GM21825 (cell line): ENCODE measurements around the gene ANKH.

Experiments used
- ATAC-seq: cut with Tn5 transposase; IDR thresholded peaks from one replicate; pipeline ENCODE4 v1.9.1; 2021; ENCODE audit warnings: mild to moderate bottlenecking, moderate library complexity; ENCODE audit not compliant: unreplicated experiment

Gene ANKH

DNA sequence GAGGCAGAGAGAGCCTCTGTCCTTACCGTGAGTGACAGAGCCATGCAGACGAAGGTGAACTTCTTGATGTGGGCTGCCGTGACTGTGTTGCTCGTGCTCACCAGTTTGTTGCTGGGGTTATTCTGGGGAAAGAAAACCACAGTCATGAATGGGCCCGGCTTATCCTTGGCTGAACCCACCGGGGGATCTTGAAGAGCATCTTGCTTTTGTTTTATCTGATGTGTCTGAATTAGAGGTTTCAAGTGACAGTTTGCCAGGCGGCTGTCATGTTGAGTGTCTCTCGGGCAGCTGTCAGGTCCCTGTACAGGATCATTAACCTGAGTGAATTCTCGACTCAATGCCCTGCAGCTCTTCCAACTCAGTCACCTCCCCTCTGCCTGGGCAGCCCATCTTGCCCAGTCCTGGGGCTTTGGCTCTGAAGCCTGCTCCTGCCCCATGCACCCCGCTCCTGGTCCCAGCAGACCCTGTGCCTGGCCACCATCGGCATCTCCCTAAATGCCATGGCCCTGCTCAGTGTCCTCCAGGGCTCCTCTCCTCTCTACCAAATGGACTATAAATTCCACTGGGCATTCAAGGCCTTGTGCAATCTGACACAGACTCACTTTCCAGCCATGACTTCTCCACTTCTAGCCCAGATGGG lies 129.7 kb downstream of the ANKH start:
- no peak for ATAC-seq

DNA sequence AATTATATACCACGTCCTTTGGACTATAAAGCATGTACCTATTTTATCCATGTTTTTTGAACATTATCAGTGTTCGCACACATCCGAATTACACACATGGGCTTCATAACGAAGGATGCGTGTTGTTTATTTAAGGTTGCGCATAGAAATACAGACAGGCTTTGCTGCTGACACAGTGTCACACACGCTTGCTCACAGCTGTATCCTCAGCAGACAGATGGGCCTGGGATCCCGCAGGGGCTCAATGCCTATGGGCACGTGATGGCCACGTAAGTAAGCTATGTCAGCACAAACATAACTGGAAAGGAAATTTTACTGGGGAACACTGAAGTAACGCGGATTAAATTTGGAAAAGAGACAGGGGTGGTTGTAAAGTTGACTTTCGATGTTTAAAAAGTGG lies 130.4 kb downstream of the ANKH start:
- ATAC-seq, result no peak

DNA sequence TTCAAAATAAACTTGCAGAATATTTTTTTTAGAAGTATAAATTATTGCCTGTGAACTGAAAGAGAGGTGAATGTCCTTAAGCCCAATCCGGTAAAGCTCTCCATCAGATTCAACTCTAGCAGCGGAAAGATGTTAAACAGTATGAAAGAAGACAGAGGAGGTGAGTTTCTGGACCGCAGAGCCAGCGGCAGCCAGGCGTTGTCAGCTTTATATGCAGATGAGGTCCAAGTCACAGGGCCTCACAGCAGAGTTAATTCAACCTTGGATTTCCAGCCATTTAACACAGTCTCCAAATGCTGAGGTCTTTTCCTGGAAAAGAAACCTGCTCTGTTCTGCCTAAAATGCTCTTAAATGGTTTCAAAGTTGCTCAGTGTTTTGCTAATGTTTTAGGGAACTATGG lies 131.6 kb downstream of the ANKH start:
- no peak for ATAC-seq

DNA sequence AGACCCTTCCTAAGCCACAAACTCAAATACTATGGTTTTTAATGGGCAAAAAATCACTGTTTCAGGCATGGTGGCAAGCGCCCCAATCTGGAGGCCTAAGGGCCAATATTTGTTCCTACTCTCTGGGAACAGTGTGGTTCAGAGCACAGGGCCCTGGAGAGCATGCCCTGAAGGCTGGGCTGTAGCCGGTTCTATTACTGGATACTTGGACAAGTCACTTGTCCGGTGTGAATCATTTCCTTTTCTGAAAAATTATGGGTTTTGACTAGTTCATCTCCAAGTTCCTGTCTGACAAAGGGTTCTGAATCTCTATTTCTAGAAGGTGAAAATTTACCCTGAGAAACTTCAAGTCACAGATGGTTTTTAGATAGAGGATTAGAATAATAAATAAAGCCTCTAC lies 132.0 kb downstream of the ANKH start:
- no peak for ATAC-seq

DNA sequence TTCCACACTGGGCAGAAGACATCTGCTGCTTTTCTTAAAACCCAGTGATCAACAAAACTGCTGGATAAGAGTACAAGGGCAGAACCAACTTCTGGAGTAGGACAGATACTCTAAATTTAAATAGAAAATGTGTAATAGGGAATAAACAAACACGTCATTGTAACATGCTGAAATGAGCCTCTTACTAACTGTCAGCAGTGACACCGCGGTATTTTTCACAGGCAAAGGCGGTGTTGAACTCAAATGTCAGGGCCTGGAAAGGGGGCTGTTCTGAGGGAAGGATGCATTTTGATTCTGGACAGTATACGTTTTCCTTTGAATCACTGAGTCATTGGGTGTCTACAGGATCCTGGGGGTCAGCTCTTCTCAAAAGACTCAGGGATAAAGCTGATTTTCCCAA lies 133.5 kb downstream of the ANKH start:
- no peak for ATAC-seq

DNA sequence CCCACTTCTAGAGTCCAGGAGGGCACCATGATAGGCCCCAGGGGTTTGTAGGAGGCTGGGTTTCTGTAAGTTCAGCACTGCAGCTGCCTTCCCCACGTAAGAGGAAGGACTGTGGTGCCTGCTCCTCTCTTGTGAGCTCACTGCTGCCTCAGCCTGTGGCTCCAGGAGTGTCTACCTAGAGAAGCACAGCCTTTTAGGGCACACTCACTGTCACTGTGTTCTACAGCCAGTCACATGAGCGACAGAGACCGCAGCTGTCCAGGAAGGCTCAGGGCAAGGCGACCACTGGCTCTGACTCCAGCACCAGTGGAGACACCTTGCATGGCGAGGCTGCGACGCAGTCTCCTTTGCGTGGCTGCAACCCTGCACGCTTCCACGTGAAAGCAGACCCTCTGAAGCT lies 134.3 kb downstream of the ANKH start:
- ATAC-seq, result no peak

DNA sequence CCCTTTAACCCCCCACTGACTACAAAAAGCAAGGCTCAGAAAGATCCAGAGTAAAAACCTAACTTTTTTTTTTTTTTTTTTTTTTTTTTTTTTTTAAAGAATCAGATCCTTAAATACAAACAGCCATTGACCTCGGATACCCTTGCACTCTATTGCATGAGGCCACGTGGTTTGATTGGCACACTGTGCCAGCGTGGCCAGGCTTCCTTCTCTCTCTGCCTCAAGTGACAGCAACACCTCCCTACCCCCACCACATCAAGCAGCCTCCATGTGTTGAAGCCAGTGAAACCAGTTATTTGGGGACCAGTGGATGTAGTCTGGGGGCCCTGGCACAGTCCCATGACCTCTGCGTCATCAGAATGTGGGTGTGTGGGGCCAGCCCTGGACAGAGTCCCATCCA lies 135.6 kb downstream of the ANKH start:
- no peak for ATAC-seq

DNA sequence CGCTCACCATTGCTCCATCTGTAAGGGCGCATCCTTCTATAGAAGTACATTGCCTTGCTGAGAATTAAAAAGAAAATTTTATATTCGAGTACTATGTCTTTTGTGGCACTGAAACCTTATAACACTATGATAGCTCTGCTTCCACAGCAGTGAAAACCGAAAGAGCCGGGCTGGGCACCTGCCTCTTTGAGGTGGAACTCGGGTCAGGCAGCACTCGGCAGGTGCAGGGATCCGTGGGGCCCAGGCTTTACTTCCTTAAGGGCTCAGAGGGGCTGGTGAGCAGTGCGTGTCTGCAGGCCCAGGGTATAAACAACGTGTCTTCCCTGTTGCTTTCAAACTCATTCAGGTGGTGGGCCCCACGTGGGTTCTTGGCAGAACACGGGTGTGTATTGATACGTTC lies 137.2 kb downstream of the ANKH start:
- no peak for ATAC-seq

DNA sequence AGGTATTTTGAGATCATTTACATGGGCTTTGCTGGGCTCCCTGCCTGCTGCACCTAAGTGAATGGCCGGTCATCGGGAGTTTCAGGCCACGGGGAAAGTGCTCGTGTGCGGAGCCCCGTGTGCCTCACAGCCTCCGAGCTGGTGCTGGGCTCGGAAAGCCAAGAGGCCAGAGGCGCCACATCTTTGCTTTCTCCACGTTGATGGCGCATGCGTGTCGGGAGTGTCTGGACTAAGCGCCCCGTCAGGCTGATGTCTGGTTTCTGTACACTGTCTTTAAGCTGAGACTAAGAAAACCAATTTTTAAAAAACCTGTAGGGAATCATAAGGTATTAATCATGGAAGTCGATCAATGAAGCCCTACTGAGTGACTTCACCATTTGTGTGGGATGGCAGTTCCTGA lies 137.9 kb downstream of the ANKH start:
- no peak for ATAC-seq

DNA sequence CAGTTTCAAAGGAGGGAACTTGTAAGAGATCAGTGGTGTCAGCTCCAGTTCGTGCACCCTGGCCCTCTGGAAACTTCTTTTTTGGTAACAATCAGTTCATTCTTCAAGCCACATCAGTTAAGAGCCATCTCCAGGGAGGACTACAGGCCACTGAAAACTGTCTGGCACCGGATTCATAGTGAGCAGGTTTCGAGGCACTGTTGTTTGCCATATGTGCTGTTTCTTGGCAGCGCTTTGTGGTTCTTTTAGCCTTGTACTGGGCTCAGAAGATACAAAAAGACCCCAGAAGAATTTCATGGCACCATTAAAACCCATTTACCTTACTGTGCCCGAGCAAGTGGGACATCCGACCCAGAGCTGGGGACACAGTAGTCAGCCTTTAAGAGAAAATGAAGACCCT lies 138.6 kb downstream of the ANKH start:
- no peak for ATAC-seq

DNA sequence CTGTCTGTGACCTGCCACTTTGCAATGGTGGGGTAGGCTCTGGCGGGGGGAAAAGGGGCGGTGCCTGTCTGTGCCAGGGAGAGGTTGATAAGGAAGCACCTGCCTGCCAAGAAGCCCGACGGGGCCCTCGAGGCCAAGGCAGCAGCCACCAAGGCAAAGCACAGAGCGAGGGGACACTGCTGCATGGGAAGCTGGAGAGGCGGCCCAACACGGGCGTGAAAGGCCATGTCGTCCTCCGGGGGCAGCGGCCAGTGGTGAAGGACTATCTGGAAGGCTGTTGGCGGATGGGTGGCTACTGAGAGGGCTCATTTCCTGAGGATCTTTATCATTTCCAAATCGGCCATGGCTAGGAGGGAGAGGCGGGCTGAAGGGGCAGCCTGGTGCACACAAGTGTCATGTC lies 140.7 kb downstream of the ANKH start:
- no peak for ATAC-seq

DNA sequence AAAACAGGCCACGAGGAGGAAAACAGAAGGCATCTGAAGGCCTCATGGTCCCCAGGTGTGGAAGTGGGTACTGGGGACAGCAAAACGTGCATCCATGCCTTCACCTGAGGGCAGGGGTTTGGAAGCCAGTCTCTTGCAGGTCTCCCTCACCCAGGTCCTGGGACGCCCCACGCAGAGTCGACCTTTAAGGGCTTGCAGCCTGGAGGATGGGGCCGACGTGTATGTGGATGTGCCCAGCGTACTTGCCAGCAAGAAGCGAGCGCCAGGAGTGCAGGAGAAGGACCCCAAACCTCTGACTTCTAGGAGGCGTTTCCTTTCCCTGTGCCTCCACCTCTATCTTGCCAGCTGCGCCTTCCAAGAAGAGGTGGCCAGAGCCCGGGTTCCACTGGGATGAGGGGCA lies 141.1 kb downstream of the ANKH start:
- ATAC-seq, result no peak

DNA sequence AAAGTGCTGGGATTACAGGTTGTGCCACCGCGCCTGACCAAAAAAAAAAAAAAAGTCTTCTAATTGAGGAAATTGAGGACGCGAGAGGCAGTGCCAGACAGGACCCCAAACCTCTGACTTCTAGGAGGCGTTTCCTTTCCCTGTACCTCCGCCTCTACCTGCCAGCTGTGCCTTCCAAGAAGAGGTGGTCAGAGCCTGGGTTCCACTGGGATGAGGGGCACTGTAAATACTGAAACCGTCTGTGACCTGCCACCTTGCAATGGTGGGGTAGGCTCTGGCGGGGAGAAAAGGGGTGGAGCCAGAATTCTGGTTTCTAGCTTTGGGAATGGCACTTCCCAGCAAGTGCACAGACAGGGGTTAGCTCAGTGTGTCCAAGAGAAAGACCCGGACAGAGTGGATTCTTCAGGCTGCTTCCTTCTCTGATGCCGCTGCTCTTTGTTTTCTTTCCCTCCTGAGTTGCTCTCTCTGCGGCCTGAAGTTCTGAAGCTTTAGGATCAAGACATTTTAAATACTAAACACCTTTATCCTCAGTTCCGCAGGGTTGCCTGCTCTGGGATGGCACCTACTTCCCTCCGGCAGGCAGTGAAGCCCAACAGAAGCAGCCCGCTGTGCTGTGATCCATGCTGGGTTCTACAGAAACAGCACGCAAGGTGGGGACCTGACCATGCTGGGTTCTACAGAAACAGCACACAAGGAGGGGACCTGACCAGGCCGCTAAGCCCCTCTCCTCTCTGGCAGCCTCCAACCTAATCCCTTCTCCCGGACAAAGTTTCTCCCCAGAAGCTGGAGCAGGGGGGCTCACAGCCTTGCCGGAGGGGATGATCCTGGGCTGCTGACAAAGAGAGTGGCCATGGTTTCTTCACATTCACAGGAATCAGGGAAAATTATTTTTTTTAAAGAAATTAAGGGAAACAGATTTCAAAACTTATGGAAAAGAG lies 141.9 kb downstream of the ANKH start:
- ATAC-seq, result no peak

DNA sequence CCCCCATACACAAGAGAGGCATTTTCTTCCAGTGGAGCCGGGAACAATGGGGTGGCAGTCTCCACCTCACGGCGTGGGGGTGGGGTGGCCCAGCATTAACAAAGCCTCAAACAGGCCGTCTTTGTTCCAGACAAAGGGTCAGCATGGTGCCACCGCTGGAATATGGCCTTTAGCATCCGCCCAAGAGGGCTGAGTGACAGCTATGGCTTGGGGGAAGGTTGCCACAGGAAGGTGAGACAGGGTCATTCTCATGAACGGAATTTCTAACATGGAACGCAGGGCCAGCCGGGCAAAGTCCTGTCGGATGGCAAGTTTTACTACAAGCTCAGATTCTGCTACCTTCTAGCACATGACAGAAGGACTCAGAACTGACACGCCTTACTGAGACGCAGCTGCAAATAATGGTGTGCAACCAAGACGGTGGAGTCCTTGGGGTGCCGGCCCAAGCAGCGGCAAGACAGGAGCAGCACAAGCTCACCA lies 143.1 kb downstream of the ANKH start:
- ATAC-seq, result no peak

DNA sequence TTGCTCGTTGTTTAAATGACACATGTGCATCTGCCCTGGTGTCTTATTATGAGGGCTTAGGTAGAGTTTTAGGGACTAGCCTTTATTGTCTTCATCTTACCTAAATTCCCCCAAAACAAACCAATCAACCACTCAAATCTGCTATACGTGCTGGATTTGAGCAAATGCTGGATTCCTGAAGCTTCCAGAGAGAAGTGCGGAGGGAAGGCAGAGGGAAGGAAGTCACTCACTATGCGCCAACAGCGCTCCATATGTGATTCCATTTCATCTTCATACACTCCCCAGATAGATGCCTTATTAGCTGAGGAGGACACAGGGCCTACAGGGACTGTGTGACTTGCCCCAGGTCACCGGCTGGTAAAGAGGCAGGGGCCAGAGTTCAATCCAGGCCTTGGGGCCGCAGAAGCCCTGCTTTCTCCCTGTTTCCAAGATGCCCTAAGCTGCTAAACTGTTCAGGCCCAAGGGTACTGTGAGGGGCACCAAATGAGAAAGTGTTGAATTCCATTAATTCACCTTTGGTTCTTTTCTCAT lies 143.6 kb downstream of the ANKH start:
- ATAC-seq, result no peak

DNA sequence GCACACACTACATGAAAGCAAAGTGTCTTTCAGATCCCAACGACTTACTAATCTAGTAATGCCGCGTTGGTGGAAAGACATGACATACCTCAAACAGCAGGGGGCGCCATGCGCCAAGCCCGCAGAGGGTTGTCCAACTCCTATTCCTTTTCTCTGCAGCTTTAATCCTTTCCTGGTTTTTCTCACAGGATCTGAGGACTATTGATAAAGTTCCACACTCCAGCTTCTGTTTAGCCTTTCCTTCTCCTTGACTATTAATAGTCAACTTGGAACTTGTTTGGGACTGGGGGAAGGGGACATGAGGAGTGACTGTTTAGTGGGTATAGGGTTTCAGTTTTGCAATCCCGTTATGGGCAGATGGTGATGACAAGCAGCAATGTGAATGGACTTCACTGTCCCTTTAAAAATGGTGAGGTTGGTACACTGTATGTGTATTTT lies 144.1 kb downstream of the ANKH start:
- ATAC-seq, result no peak

DNA sequence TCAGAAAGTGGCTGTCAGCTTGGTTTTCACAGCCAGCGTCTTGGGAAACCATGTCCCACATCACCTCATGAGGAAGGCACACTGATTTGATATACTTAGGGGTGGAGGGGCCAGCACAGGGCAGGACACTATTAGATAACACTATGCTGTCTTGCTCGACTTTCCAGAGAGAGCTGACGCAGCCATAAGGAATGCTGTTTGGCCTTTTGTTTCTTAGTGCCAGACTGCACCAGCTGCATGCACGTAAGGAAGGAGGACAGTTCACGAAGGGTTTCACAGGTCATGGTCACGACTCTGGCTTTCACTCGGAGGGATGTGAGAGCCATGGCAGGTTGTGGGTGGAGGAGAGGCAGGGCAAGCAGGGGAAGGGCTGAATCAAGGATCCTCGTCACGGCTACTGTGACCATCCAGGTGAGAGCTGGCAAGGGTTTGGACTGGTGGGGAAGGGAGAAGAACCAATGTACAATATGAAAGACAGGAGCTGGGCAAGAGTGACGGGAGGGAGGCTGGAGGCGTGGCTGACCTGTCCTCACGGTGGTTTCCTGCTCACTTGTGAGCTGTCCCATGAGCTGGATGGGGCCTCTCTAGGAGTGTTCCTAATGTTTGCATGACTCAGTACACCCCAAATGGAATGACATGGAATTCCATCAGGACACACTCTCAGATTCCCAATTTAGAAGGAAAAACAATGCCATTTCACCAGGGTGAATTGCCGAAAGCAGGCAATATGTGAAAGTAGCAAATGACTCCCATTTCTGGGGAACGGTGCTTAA lies 145.3 kb downstream of the ANKH start:
- ATAC-seq, result no peak

DNA sequence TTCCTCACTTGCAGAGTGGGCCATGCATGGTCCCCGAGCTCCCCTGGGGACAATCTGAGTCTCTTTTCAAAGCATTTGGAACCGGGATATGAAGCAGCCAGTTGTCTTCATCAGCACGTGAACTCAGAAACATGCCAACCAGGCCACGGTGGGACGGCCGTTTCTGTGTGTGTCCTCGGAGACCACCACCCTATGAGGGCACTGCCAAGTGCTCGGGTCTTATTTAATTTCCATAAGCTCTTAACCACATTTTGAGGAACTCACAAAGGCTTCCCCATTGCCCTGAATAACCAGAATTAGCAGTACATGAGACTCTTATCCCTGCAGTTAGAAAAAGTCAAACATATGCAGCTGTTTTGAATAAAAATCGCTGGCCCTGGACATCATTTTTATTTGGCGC lies 146.9 kb downstream of the ANKH start:
- no peak for ATAC-seq

DNA sequence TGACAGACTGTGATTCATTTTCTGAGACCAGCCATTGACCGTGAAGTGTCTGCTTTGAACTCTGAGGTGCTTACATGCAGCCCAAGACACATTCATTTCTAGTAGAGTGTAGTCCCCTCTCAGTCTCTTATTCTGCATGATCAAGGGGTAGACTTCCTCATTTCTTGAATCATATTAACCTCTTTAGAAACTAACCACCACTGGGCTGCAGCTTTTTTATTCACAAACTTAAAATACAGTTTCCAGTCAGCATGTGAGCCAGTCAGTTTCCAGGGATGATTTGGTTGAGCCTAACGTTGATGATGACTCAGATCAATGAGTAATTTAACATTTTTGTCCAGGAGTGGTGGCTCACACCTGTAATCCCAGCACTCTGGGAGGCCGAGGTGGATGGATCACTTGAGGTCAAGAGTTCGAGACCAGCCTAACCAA lies 147.9 kb downstream of the ANKH start:
- ATAC-seq, result no peak

DNA sequence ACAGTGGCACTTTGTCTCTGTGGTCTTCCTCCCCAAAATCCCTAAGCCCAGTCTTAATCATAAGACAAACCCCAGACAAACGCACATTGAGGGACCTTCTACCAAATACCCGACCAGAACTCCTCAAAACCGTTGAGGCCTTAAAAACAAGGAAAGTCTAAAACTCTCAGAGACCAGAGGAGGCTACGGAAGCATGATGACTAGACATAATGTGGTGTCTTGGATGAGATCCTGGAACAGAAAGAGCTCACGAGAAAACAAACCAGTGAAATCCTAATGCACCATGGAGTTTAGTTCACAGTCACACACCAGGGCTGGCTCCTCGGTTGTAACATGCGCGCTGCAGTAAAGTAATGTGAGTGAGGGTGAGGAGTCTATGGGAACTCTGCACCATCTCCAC lies 148.7 kb downstream of the ANKH start:
- ATAC-seq, result no peak

DNA sequence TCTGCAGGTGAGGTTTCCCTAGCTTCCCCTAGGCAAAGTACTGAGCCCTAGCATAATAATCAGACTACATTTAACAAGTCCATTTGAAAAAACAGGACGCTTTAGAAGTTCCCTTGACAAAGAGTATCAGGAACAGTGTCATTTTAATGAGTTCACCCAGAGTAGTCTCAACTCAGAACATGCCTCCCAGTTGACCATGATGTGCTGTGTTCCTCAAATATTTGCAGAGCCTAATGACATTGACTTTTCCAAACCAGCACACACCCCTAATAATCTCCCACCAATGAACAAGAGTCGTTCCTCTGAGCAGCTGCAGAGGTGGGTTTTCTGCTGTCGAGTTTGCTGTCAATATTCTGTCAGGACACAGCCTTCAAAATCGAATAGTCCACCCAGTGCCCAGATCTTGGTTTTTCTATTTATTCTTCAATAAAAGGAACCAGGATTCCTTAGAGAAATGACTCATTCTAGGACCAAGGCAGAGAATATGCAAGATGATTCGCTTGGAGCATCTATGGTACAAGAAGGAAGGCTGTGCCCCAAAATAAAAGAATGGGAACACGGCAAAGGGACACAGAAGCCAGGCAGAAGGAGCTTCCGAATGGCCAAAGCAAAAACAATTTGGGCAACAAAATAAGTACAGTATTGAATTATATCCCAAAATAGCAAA lies 149.5 kb downstream of the ANKH start:
- ATAC-seq, result no peak
